OCI-LY7 (cell line): ENCODE results near the gene EARS2. TPM values are rescaled to one million over a fixed set of nuclear protein-coding genes. Genes with fewer than 3 reads are reported as not detected.
A peak's percentile ranks its signal among the peaks of the same experiment; 100 is the strongest.

Source experiments
- BruUV-seq: library from RNA; stranded (reverse); fragments of 400-500 nt; replicated peaks from 2 replicates; lab custom pipeline; 2021; lab: Mats Ljungman, UMichigan
- CTCF ChIA-PET: fragments of 300-600 bp; sonication (Branson Sonifier 250); formaldehyde crosslinking; loops from one replicate; lab custom pipeline; 2022; ENCODE audit warnings: antibody characterized with exemption; ENCODE audit not compliant: unreplicated experiment; lab: Charles Lee
- POLR2A ChIA-PET: fragments of 300-600 bp; sonication (Branson Sonifier 250); formaldehyde crosslinking; loops from one replicate; lab custom pipeline; 2022; ENCODE audit warnings: antibody characterized with exemption; lab: Charles Lee
- DNase-seq: peaks from one replicate; pipeline ENCODE4 v3.0.0-alpha.2; 2015; ENCODE audit warnings: low spot score
- H2AFZ ChIP-seq: fragments of 200-600 bp; sonication (generic), shearing (Covaris generic); 2 replicates; pipeline ENCODE4 v1.6.1; 2014; ENCODE audit warnings: mild to moderate bottlenecking, antibody characterized with exemption, low read length, moderate library complexity
- H3K27ac ChIP-seq: fragments of 200-600 bp; sonication (generic); 2 replicates; pipeline ENCODE4 v1.5.1; 2014; ENCODE audit warnings: mixed run types, low read depth, mild to moderate bottlenecking, moderate library complexity, low read length, inconsistent platforms; ENCODE audit not compliant: poor library complexity, severe bottlenecking
- H3K36me3 ChIP-seq: fragments of 200-600 bp; sonication (generic); 2 replicates; pipeline ENCODE4 v1.6.1; 2014; ENCODE audit warnings: mild to moderate bottlenecking, antibody characterized with exemption, low read length, moderate library complexity, mixed read lengths; ENCODE audit not compliant: insufficient read depth
- H3K4me1 ChIP-seq: fragments of 200-600 bp; sonication (generic); 2 replicates; pipeline ENCODE4 v1.5.1; 2014; ENCODE audit warnings: mild to moderate bottlenecking, low read length; ENCODE audit not compliant: insufficient read depth, poor library complexity, severe bottlenecking
- H3K4me2 ChIP-seq: fragments of 200-600 bp; sonication (generic); 2 replicates; pipeline ENCODE4 v1.6.1; 2014; ENCODE audit warnings: mild to moderate bottlenecking, low read length
- H3K4me3 ChIP-seq: fragments of 200-600 bp; sonication (generic); 2 replicates; pipeline ENCODE4 v1.5.1; 2014; ENCODE audit warnings: mild to moderate bottlenecking, low read depth, low read length; ENCODE audit not compliant: poor library complexity, severe bottlenecking
- H3K79me2 ChIP-seq: fragments of 200-600 bp; sonication (generic); 2 replicates; pipeline ENCODE4 v1.6.1; 2016; ENCODE audit warnings: low read depth, mild to moderate bottlenecking, low read length, moderate library complexity, mixed read lengths; ENCODE audit not compliant: insufficient read depth
- H3K9me2 ChIP-seq: fragments of 200-600 bp; sonication (generic); 2 replicates; pipeline ENCODE4 v1.6.1; 2016; ENCODE audit warnings: mild to moderate bottlenecking, low read length, mixed read lengths; ENCODE audit not compliant: insufficient read depth
- H3K9me3 ChIP-seq: fragments of 200-600 bp; sonication (generic); 2 replicates; pipeline ENCODE4 v1.6.1; 2014; ENCODE audit warnings: mild to moderate bottlenecking, mixed run types, low read length, mixed read lengths
- H4K20me1 ChIP-seq: fragments of 200-600 bp; sonication (generic); 2 replicates; pipeline ENCODE4 v1.6.1; 2014; ENCODE audit warnings: mild to moderate bottlenecking, antibody characterized with exemption, low read length, moderate library complexity, mixed read lengths; ENCODE audit not compliant: insufficient read depth
- EZH2phosphoT487 ChIP-seq: fragments of 200-600 bp; sonication (generic); IDR thresholded peaks from 2 replicates; pipeline ENCODE4 v1.6.1; 2018; ENCODE audit warnings: low read depth, borderline replicate concordance, mild to moderate bottlenecking, mixed run types, antibody characterized with exemption, low read length, moderate library complexity, mixed read lengths
- intact Hi-C: fragments of 100-400 bp; cut with micrococcal nuclease; formaldehyde crosslinking; loops from one replicate; pipeline ENCODE4 v1.10.0; 2022; ENCODE audit not compliant: unreplicated experiment
- total RNA-seq, 2 experiments: library from RNA; depleted of rRNA in 1 of 2; stranded (reverse); fragments of >200 nt in 1 of 2; shearing (Covaris generic) in 1 of 2; gene quantifications; 2 replicates each; pipeline ENCODE4 v1.2.3, GENCODE V29; 2014 to 2022
- TF ChIP-seq, protein P1 (sequence below): fragments of 200-600 bp; sonication (generic); conservative IDR thresholded peaks from 2 replicates; pipeline ENCODE4 v1.5.1; 2014; ENCODE audit warnings: mild to moderate bottlenecking, antibody characterized with exemption, low read length, moderate library complexity, mixed read lengths

The EARS2 gene
- total RNA-seq, 2 experiments from 2014 or later = 38.5 to 42.1 TPM

- Histone ChIP-seq H3K9me2 (no peaks in the 10 kb centered on the region), H3K4me3 (peak overlapping the region; percentile 98), H3K27ac (peak overlapping the region; percentile 35), H4K20me1 (no peaks in the 10 kb centered on the region; the same call in 1 of the 2 replicates), H3K9me3 (no peaks in the 10 kb centered on the region), H3K79me2 (peaks cover 69% of the 10 kb centered on the region), H3K36me3 (peaks cover 58% of the 10 kb centered on the region), H3K4me1 (peaks cover 41% of the 10 kb centered on the region), H3K4me2 (peak overlapping the region; percentile 98), H2AFZ (peak overlapping the region; percentile 57; the same call in 1 of the 2 replicates)
- intact Hi-C loops = loop anchor here (1.0 to 2.0 kb wide), 5 partner anchors 38 to 120 kb away; partner anchors contain the start of genes DCTN5, NDUFAB1, PALB2 and PLK1
- TF ChIP-seq, protein P1, sequence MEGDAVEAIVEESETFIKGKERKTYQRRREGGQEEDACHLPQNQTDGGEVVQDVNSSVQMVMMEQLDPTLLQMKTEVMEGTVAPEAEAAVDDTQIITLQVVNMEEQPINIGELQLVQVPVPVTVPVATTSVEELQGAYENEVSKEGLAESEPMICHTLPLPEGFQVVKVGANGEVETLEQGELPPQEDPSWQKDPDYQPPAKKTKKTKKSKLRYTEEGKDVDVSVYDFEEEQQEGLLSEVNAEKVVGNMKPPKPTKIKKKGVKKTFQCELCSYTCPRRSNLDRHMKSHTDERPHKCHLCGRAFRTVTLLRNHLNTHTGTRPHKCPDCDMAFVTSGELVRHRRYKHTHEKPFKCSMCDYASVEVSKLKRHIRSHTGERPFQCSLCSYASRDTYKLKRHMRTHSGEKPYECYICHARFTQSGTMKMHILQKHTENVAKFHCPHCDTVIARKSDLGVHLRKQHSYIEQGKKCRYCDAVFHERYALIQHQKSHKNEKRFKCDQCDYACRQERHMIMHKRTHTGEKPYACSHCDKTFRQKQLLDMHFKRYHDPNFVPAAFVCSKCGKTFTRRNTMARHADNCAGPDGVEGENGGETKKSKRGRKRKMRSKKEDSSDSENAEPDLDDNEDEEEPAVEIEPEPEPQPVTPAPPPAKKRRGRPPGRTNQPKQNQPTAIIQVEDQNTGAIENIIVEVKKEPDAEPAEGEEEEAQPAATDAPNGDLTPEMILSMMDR = no peak
- no peak for TF ChIP-seq EZH2phosphoT487
- ChIA-PET CTCF (interaction anchor here (2.3 kb wide), 1 partner anchor 39 kb away, joined by 7 read pairs; no protein-coding TSS in a partner anchor), POLR2A (interaction anchor here (0.6 to 1.3 kb wide), 5 partner anchors 30 to 107 kb away, joined by 3 to 7 read pairs (median 4); no protein-coding TSS in a partner anchor)
- no TSS peak for BruUV-seq
- DNase-seq = peak; percentile 9
Measured at GRCh38 chr16:23557779-23558702, 891 bp upstream of the EARS2 start.

DNA sequence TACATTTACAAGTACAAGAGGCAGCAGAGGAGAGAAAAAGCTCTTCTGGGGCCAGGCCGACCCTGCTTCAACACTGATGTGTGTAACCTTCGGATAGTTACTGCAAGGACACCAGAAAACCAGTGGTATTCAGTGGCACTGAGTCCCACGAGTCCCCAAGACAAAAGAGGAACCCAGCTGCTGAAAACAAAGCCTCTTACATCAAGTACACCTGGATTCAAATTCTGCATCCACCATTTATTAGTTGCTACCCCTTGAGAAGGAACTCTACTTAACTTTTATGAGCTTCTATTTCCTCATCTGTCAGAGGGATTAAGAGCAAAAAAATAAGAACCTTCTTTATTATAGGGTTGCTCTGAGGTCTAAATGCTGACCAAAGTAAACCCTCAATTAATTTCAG is 2.6 kb downstream of the EARS2 start:
- peaks cover 41% of the 10 kb centered on the region for H3K4me1 ChIP-seq
- H3K4me2 ChIP-seq = peak overlapping the region; percentile 97
- peak overlapping the region; percentile 10 for H3K4me3 ChIP-seq
- no peaks in the 10 kb centered on the region; the same call in 1 of the 2 replicates for H4K20me1 ChIP-seq
- TF ChIP-seq EZH2phosphoT487 = no peak
- TF ChIP-seq, protein P1 = no peak
- no peaks in the 10 kb centered on the region for H3K9me2 ChIP-seq
- peaks cover 57% of the 10 kb centered on the region for H3K36me3 ChIP-seq
- H3K27ac ChIP-seq = peak overlapping the region; percentile 78
- H2AFZ ChIP-seq = no peak overlapping the region
- H3K9me3 ChIP-seq = no peaks in the 10 kb centered on the region
- peak; percentile 63 for DNase-seq
- ChIA-PET POLR2A (interaction anchor here (0.6 to 2.8 kb wide), 11 partner anchors 9 to 96 kb away, joined by 3 to 12 read pairs (median 3); no protein-coding TSS in a partner anchor), CTCF (interaction anchor here (1.1 kb wide), 1 partner anchor 42 kb away, joined by 3 read pairs; the partner anchor contains the start of gene NDUFAB1)
- intact Hi-C loops = no loop called here
- BruUV-seq = no TSS peak
- H3K79me2 ChIP-seq = peaks cover 59% of the 10 kb centered on the region
